GM19438 (cell line): Measurements from ENCODE around the gene GOLGA8H.
"Not testable (repeated sequence)": the region's sequence is repeated elsewhere in the genome, so short reads cannot be mapped to it uniquely, and the experiment has no call there.

Experiments used
- ATAC-seq: cut with Tn5 transposase; IDR thresholded peaks from one replicate; pipeline ENCODE4 v1.9.1; 2021; ENCODE audit warnings: low read depth; ENCODE audit not compliant: unreplicated experiment

Gene GOLGA8H, protein sequence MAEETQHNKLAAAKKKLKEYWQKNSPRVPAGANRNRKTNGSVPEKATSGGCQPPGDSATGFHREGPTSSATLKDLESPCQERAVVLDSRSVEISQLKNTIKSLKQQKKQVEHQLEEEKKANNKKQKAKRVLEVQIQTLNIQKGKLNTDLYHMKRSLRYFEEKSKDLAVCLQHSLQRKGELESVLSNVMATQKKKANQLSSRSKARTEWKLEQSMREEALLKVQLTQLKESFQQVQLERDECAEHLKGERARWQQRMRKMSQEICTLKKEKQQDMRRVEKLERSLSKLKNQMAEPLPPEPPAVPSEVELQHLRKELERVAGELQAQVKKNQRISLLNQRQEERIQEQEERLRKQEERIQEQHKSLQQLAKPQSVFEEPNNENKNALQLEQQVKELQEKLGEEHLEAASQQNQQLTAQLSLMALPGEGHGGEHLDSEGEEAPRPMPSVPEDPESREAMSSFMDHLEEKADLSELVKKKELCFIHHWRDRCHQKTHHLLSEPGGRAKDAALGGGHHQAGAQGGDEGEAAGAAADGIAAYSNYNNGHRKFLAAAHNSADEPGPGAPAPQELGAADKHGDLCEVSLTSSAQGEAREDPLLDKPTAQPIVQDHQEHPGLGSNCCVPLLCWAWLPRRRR

DNA sequence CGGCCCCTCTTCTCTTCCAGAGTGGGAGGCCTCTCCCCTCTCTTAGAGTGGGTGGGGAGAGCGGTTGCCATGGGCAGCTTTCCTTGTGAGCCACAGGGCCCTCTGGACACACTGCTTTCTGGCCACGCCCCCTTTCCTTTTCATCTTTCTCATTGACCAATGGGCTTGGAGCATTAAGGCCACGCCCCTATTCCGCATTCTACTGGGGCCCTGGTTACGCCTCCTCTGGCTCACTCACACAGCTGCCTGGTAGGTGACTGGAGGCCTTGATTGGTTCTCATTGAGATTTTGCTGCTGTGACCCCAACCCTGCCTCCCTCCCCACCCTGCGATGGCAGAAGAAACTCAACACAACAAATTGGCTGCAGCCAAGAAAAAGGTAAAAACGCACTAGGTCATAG lies at the start of gene GOLGA8H:
Gene GOLGA8H, plus strand, starts transcription at position 233 of the 400 bp plus-strand sequence. Its CDS starts 98 bp downstream, at position 331.
- not testable (repeated sequence) for ATAC-seq

DNA sequence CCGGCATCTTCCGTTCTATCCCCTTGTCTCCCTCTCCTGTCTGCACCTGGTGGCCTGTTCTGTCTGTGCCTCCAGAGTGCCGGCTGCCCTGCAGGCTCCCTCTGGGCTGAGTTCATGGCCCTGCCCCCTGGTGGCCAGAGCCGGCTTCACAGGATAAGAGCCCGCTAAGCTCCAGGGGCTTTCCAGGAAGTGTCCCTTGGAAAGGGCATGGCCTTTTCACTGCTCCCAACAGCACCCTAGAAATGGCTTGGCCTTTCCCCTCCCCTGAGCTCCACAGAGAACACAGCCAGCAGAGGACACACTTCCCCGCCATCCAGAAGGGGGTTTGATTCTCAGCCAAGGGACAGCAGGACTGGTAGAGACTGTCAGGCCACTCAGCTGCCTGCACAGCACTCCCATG lies 36.9 kb upstream of the GOLGA8H start:
- ATAC-seq = not testable (repeated sequence)

DNA sequence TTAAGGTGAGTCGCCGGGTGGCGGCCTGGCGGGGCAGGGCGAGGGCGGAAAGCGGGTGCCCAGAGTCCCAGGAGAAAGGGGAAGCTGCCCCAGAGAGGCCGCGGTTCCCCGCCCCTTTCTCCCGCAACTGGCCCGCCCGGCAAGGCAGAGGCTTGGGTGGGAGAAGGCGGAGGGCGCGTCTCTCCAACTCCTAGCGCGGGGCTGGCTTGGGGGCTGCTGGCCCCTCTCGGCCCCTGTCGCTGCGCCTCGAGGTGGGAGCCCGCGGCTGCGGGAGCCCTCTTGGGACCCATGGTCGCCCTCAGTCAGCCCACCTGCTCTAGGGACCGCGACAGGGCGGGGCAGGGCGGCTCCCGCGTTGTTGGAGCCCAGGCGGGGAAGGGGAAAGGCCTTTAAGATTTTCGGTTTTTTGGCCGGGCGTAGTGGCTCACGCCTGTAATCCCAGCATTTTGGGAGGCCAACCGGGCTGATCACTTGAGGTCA lies 30.8 kb upstream of the GOLGA8H start:
- ATAC-seq = not testable (repeated sequence)

DNA sequence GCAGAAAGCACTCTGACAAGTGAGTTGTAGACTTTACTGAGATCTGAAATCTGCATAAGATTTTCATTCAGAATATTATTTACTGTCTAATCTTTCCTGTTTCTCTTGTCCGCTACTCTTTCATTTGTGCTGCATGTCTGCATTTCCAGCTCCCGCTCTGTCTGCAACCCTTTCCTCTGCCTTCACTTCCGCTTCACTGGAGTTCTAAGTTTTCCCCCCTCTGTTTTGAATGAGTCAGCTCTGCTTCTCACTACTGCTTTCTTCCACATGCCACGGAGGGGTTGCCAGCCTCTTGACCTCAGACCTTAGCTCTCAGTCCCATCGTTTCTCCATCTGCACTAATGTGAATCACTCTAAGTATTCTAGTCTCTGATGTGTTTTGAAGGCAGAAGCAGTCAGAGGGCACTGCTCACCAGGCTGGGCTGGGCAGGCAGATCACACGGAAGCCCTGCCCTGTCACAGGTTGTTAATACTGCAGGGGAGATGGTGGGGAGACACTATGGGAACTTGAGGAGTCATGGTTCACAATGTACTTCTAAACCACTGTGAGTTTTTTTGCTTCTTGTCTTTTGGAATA lies 24.3 kb upstream of the GOLGA8H start:
- ATAC-seq = not testable (repeated sequence)

DNA sequence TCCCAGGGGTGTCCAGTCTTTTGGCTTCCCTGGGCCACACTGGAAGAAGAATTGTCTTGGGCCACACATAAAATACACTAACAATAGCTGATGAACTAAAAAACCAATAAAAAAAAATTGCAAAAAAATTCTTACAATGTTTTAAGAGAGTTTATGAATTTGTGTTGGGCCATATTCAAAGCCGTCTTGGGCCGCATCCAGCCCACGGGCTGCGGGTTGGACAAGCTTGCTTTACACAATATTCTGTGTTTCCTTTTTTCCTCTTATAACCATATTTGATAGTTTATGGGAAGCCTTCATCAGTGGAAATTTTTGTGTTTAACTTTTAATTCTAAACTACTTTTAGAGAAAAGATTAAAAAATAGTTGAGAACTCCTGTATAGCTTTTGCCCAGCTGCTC lies 23.1 kb upstream of the GOLGA8H start:
- ATAC-seq = not testable (repeated sequence)

DNA sequence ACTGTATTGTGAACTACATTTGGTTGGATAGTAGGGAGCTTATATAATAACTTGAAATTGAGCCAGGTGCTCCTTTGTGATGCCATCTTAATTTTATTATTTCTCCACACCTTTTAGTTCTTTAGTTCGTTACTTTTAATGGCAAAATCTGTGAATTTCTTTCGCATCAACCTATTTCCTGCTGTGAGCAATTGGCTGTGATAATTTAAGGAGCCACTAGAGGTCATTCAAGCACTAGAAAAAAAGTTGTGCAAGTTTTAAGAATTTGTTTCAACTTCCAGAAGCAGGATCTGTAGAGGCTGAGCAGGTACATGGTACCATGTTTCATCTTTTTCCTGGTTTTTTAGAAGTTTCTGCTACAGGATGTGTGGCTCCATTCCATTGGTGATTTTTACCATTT lies 4.9 kb upstream of the GOLGA8H start:
- ATAC-seq = not testable (repeated sequence)

DNA sequence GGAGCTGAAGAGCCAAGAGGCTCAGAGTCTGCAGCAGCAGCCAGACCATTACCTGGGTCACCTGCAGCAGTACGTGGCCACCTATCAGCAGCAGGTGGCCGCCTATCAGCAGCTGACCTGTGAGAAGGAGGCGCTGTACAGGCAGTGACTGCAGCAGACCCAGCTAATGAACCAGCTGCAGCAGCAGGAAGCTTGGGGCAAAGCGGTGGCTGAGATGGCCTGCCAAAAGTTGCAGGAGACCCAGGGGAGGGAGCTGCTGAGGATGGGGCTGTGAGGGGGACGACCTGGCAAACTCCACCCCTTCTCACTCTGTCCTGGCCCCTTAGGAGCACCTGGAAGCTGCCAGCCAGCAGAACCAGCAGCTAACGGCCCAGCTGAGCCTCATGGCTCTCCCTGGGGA lies 8.4 kb downstream of the GOLGA8H start:
- ATAC-seq = not testable (repeated sequence)

DNA sequence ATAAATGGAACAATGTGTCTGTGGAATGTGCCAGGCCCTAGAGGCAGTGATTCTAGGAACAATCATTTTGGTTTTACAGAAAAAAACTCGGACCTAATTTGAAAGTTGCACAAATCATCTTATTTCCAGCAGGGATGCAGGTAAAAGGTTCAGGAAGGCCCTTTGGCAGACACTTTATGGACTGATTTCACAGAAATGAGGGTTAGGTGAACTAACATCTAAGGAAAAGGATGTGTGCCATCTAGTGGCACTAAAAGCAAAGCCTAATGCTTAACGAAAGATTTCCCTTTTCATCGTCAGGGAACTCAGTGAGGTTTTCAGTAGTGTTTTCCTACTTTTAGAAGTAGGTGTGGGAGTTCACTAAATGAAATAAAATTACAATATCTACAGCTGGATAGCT lies 17.5 kb downstream of the GOLGA8H start:
- ATAC-seq = not testable (repeated sequence)

DNA sequence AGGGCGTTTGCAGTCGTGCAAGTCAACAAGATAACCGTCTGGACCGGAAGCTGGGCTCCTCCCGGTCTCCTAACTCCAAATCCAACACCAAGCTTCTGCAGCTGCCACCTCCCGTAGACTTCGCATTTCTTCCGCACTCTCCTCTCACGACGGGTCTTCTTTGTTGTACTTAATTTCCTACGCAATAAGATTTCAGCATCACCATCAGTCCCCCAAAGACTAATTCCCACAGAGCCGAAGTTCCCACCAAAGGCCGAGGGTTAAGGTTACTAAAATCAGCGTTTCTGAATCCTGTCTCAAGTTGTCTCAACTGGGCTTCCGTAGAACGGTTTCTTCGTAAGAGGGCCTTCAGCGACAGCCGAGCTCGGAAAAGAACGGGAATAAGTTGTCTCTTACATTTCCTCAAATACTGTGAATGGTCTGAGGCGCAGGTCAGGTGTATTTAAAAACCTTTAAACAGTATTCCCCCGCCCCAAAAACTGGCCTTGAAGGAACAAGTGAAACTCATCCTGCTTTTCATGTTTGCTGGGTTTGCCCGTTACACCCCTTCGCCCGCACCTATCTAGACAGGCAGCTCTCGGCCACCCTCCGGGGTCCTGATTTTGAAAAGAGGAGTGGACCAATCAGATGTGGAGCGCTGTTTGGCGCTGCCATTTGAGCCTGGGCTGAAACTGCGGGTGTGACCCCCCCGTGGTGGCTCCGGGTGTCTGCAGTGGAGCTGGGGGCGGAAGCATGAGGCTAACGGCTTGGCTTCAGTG lies 21.8 kb downstream of the GOLGA8H start, which contains the start of gene ARHGAP11B:
Gene ARHGAP11B, plus strand, starts transcription at position 693 of the 758 bp plus-strand sequence.
- peak; percentile 85 for ATAC-seq

DNA sequence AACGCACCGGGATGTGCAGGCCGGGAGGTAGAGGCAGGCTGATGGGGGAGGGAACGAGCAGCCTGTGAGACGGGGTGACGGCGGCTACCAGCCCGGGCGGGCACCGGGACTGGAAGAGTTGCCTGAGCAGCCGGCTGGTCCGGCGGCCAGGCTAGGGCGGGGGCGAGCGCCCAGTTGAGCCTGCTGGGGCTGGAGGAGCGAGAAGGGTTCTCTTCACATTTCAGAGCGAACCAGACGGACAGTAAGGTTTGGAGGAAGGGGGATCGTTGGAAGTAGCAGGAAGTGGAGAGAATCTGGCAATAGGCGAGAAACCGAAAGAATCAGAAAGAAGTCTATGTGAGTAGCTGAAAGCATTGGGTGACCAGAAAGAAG lies 22.4 kb downstream of the GOLGA8H start:
- peak; percentile 22 for ATAC-seq

DNA sequence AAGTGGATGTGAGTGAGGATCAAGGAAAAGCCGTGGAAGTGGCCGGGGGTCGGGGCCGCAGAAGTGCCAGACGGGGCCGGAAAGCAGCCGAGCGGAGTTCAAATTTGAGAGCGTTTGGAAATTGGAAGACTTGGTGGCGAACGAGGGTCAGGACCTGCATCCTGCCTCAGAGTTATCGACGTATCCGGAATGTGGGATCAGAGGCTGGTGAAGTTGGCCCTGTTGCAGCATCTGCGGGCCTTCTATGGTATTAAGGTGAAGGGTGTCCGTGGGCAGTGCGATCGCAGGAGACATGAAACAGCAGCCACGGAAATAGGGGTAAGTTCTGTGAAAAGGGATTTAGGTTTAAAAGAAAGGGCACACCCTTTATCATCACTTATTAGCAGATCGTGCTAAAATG lies 22.8 kb downstream of the GOLGA8H start:
- ATAC-seq = not testable (repeated sequence)

DNA sequence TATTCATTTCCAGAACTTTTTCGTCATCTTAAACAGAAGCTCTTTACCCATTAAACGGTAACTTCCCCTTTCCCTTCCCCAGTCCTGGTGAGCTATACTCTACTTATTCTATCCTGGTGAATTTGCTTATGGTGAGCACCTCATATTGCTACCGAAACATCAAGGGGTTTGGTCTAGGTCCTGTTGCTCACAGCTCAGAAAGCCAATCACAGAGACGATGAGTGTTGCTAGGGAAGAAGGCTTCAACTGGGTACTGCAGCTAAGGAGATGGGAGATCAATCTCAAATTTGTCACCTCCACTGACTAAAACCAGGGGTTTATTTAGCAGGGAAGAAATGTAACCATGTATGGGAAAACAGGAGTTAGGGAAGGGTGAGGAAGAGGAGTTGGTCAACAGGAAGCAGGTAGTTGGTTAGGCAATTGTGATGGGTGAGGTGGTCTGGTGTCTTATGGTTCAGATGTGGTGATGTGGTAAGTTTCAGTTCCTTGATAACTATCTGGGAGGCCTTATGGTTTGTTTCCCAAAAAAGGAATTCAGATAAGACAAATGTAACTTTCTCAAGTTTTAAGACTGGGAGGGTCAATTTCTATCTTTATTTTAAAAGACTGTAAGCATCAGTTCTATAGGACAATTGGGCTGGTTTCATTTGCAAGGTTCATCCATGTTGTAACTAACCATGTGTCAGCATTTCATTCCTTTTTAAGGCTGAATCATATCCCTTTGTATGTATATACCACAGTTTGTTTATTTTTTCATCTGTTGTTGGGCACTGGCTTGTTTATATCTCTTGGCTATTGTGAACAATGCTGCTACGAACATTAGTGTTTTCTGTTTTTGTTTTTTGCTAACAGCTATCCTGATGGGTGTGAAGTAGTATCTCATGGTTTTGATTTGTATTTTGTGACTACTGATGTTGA lies 46.4 kb downstream of the GOLGA8H start:
- ATAC-seq = peak; percentile 80

DNA sequence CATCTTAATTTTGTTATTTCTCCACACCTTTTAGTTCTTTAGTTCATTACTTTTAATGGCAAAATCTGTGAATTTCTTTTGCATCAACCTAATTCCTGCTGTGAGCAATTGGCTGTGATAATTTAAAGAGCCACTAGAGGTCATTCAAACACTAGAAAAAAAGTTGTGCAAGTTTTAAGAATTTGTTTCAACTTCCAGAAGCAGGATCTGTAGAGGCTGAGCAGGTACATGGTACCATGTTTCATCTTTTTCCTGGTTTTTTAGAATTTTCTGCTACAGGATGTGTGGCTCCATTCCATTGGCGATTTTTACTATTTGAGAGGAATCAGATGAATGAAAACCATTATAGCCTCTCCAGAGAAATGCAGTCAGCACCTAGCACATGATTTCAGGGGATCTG lies 57.3 kb downstream of the GOLGA8H start:
- not testable (repeated sequence) for ATAC-seq
